ENCODE data around the gene RAD51B. TPM values are rescaled to one million over a fixed set of nuclear protein-coding genes. Genes with fewer than 3 reads are reported as not detected.

RAD51B gene
- total and polyA plus RNA-seq, 9 of the 15 experiments (the other 6 are each of a cell fraction or from before 2014, with no cell fraction given), result 8.5 to 17.3 (median 11.3) TPM

DNA sequence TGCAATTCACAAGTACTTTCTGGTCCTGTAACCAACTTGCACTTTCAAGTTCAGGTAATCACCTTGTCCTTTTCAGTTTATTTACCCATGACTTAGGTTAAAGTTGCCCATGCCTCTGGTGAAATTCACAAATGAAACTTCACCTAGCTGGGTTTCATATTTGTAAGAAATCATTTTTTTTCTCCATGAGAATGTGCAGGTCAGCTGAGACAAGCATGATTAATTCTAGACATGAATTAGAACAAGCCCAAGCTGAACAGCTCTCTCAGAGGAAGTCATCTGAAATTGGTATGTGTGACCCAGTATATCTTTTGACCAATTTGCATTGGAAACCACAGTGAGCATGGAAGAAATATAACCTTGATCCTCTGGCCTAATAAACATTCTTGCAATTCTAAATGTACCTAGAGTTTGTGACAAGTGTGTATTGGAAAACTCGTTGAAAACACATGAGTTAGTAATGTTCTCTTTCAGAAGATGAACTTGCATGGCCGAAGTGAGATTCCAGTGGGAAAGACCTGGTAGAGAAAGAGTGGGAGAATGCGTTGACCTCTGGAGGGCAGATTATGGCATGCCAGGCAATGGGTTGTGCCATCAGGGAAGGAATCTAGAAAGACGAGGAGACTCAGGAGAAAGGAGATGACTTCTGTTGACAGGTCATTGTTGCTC is 486.8 kb downstream of the RAD51B start:
- DNase-seq (ENCODE audit: extremely low read depth in 1 of 4, low spot score in 3 of 4) (no peak), ATAC-seq (no peak), FAIRE-seq (no peak)
- H3K9me1 ChIP-seq (ENCODE audit: control insufficient read depth, insufficient read depth, low read length), result no peaks in the 10 kb centered on the region
- no peak overlapping the region for H3K9ac ChIP-seq (ENCODE audit: insufficient read depth in 1 of 2, low read depth in 2 of 2, low read length in 2 of 2)
- H2AFZ ChIP-seq (ENCODE audit: low read depth, low read length), result no peak overlapping the region
- H3K9me3 ChIP-seq (replicated peaks; ENCODE audit: control insufficient read depth, insufficient read depth, low read depth, low read length), result no peaks in the 10 kb centered on the region
- H3K27me3 ChIP-seq (ENCODE audit: control insufficient read depth in 2 of 2, insufficient read depth in 2 of 2, low read length in 2 of 2), result no peaks in the 10 kb centered on the region
- no peak for TF ChIP-seq ETS2 (tag; IDR thresholded peaks at IDR 0.05; ENCODE audit: borderline replicate concordance, poor library complexity, severe bottlenecking)
- TF ChIP-seq, protein P1, sequence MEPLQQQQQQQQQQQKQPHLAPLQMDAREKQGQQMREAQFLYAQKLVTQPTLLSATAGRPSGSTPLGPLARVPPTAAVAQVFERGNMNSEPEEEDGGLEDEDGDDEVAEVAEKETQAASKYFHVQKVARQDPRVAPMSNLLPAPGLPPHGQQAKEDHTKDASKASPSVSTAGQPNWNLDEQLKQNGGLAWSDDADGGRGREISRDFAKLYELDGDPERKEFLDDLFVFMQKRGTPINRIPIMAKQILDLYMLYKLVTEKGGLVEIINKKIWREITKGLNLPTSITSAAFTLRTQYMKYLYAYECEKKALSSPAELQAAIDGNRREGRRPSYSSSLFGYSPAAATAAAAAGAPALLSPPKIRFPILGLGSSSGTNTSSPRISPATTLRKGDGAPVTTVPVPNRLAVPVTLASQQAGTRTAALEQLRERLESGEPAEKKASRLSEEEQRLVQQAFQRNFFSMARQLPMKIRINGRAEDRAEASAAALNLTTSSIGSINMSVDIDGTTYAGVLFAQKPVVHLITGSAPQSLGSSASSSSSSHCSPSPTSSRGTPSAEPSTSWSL (CRISPR knock-in tag; IDR thresholded peaks at IDR 0.05; ENCODE audit: borderline replicate concordance), result no peak
- TF ChIP-seq HDGF (IDR thresholded peaks at IDR 0.05), result no peak
- no peaks in the 10 kb centered on the region for H3K4me1 ChIP-seq (replicated peaks in 1 of 2; ENCODE audit: control insufficient read depth in 2 of 2, insufficient read depth in 2 of 2, low read length in 2 of 2)
- intact Hi-C loops (cut with micrococcal nuclease), result no loop called here
- in situ Hi-C loops (cut with MboI), result no loop called here
- no peaks in the 10 kb centered on the region for H4K20me1 ChIP-seq (replicated peaks; ENCODE audit: control insufficient read depth, insufficient read depth, low read length)
- no peaks in the 10 kb centered on the region for H3K36me3 ChIP-seq (ENCODE audit: control insufficient read depth, insufficient read depth, low read length)
- 57% methylated on average over 3 of the region's 4 CpGs for WGBS (ENCODE audit: insufficient coverage, low coverage, missing lambda C conversion rate)
- no TSS peak for BruUV-seq (replicated peaks)
- no peak overlapping the region for H3K4me3 ChIP-seq
- no peak overlapping the region for H3K4me2 ChIP-seq (ENCODE audit: insufficient read depth, low read length)
- POLR2A ChIA-PET, result interaction anchor here (1.2 to 1.3 kb wide), 2 partner anchors 9 to 11 kb away, joined by 3 read pairs; no protein-coding TSS in a partner anchor
- no peak overlapping the region for H3K27ac ChIP-seq (ENCODE audit: extremely low read depth, low read depth, low read length)
- CTCF ChIA-PET (ENCODE audit: low intra/inter-chr PET ratio), result no interaction called here
- no peaks in the 10 kb centered on the region for H3K79me2 ChIP-seq (ENCODE audit: control insufficient read depth, insufficient read depth, low read length)

Measured in K562 (cell line).